ENCODE results near the gene TMEM117. TPM values are rescaled to one million over a fixed set of nuclear protein-coding genes. Genes with fewer than 3 reads are reported as not detected.
"Not testable (repeated sequence)": the region's sequence is repeated elsewhere in the genome, so short reads cannot be mapped to it uniquely, and the experiment has no call there.

Gene TMEM117
- total RNA-seq, 1 experiment from 2014 or later: 3.7 TPM

DNA sequence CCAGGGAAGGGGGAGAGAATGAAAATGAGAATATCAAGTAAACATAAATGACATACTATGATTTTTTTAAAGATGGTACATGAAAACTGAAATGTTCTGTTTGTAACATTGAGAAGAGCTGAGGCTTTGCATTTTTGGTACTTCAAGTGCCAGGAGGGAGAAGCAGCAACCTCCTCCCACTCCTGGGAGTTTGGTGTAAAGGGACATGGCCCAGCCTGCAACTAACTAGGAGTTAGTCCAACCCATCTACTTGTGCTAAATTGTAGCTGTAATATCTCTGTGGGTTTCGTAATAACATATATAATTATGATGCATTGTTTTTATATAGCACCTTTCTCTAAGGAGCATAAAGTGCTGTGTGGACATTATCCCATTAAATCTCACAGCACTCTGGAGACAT, 522.8 kb downstream of the TMEM117 start:
- no peak for DNase-seq (ENCODE audit: extremely low read depth, low read depth)

DNA sequence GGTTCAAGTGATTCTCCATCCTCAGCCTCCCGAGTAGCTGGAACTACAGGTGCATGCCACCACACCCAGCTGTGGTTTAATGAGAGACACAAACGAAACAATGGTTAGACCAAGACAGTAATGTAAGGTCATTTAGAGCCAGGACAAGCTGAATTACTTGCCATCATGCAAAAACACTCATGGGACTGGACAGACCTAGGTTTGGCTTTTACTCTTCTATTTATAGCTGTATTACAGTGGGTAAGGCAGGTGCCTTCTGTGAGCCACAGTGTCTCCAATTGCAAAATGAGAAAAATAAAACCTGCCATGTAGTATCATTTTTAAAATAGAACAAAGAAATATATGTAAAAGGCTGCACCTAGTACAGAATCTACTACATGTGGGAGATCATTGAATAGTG, 527.1 kb downstream of the TMEM117 start:
- DNase-seq (ENCODE audit: extremely low read depth, low read depth): no peak

DNA sequence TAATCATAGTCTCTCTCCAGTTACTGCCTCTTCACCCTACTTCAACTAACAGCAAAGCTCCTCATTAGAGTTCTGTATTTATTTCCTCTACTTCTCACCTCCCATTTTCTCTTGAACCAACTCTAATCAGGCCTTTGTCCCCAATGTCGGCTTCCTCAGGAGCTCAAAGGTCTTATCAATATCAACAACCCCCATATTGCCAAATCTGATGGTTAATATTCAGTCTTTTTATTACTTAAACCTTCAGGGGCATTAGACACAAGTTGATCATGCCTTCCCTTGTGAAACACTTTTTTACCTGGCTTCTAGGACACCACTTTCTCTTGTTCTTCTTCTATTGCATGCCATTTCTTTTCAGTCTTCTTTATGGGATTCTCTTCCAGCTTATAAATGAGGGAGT, 531.3 kb downstream of the TMEM117 start:
- no peak for DNase-seq (ENCODE audit: extremely low read depth, low read depth)

DNA sequence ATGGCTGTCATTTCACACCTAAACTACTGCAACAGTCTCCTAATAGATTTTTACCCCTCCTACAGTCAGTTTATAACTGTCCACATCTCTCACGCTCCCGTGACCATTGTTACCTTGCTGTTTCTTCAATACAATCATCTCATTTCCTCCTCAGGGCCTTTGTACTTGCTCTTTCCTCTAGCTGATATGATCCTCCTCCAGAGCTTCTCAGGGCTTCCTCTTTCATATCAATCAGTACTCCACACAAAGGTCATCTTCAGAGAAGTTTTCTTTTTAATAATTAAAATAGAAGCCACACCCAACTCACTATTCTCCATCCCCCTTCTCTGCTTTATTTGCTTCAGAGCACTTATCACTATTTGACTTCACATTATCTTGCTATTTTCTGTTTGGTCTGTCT, 532.0 kb downstream of the TMEM117 start:
- no peak for DNase-seq (ENCODE audit: extremely low read depth, low read depth)

DNA sequence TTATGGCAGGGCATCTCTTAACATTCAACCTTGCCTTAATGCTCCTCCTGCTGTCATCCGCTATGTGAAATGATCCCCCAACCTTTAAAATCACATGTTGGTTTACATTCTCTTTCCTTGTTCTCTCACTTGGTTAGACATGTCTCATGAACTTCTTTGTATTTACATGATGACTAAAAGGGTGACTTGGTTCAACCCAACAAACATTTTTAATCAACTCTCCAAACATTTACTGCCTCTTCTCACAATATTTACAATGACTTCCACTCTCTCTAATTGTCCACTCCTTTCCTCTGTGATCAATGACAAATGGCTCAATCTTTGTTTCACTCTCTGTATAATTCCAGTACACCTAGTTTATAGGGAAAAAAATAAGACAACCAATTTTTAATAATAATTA, 534.1 kb downstream of the TMEM117 start:
- no peak for DNase-seq (ENCODE audit: extremely low read depth, low read depth)

DNA sequence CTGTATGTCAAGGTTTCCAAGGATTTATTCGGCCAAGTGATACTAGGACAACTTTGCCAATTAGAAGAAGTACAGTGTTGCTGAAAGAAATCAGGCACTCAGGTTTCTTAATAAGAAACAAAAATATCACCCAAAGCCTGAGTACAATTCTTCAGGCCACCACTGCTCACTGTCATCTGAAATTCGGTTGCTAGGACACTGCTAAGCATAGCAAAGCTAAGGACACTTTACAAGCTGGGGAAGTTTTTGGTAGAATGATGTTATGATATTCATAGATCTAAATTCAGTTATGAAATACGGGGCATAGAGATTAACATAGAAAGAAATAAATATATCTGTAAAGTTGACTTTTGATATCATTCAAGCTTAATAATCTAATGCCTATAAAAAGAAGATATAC, 535.1 kb downstream of the TMEM117 start:
- no peak for DNase-seq (ENCODE audit: extremely low read depth, low read depth)

DNA sequence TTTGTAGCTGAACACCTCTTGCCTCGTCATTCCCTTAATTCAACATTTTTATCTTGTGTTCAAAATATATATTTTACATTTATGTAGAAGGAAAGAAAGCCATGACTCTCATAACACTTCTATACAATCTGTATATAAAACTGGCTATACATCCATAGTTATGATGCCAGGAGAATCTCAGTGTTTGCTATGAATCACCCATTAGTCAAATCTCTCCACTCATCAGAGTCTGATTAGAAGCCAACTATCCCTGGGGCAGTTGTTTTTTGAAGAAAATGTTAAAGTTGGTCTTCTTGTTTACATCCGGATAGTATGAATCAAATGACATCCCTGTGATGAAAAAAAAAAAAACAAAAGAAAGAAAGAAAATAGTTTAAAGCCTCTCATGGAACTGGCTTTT, 536.4 kb downstream of the TMEM117 start:
- no peak for DNase-seq (ENCODE audit: extremely low read depth, low read depth)

DNA sequence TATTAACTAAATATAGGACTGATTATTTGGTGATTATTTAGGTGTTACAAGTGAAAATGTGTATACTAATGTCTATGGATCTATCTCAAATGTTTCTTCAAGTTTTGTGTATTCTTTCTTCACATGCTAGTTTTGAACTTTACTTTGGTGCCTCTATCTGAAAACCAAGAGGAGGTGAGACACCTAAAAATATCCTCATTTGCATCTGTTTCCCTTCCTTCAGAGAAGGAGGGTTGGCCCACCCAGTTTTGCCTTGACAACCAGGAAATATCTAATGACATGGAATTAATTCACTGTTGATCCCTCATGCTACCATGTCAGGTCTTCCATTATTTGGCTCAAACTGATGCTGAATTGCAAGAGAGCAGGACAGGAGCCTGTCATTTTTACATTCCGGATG, 539.8 kb downstream of the TMEM117 start:
- no peak for DNase-seq (ENCODE audit: extremely low read depth, low read depth)

DNA sequence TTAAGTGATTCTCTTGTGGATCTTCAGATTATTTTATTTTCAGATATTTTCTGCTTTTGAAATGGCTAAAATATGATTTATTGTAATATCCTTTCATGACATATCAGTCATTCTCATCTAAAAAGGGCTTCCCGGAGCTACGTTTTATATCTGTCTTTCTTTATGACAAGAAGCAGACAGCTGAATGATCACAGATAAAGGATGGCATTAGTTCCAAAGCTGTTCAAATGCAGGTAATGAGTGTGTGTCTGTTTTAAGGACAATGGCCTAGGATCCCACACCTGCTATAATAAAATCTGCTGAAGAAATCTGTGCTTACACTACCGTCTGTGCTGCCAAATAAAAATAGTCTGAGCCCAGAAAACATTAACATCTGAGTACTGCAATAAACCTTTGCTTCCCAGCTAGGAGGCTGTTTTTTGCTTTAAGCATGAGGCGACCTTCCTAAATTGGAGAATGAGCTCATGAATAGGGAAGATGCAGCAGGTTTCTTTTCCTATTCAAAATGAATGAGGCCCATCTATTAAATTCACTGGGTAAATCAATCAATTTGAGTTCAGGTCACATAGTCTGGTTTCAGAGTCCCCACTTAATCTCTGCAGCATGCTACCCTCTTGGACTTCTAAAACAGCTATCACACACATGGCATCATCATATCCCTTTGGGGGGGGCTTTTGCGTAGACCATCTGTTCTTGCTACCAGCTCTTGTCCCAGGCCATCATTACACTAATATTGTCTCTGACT, 541.7 kb downstream of the TMEM117 start:
- DNase-seq (ENCODE audit: extremely low read depth, low read depth): no peak

DNA sequence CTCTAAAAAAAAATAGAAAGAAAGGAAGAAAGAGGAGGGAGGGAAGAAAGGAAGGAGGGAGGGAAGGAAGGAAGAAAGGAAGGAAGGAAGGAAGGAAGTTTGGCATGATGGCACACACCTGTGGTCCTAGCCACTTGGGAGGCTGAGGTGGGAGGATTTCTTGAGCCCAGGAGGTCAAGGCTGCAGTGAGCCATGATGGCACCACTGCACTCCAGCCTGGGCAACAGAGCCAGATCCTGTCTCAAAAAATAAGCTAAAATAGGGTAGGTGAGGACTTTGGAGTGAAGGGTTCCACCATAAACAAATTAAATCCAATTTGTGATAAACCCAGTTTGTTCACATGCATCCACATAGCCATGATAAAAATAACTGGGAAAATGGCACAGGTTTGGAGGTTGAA, 543.2 kb downstream of the TMEM117 start:
- DNase-seq (ENCODE audit: extremely low read depth, low read depth): not testable (repeated sequence)

DNA sequence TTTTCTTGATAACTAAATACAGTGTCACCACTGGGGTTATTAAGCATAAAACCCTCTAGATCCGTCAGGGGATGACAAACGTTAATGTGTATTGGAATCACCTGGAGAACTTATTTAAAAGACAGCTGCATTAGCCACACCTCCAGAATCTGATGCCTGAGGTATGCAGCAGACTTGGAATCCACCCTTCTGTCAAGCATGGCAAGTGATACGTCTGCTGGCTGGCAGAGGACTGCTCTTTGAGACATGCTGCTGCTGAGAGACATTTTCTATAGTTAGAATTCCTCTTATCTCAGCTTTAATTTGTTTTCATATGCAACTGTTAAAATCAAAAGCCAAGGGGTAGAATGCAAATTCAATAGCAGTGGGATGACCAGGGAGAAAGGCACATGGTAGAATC, 544.0 kb downstream of the TMEM117 start:
- no peak for DNase-seq (ENCODE audit: extremely low read depth, low read depth)

DNA sequence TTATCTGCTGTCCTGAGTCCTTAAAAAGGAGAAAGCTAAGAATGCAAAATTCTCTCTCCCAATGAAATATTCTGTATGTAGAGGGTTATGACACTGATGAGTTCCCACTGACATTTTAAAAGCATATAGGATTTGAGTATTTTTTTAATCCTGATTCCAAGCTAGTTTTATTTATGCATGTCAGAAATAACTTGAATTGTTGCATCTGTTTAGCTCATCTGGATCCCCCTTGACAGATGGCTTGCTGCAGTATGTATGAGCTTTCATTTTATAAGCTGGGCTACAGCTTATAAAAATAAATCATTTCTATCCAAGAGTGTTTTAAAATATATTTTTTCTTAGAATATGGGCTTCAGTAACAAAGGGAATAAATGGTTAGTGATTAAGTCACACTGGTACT, 545.0 kb downstream of the TMEM117 start:
- DNase-seq (ENCODE audit: extremely low read depth, low read depth): no peak

DNA sequence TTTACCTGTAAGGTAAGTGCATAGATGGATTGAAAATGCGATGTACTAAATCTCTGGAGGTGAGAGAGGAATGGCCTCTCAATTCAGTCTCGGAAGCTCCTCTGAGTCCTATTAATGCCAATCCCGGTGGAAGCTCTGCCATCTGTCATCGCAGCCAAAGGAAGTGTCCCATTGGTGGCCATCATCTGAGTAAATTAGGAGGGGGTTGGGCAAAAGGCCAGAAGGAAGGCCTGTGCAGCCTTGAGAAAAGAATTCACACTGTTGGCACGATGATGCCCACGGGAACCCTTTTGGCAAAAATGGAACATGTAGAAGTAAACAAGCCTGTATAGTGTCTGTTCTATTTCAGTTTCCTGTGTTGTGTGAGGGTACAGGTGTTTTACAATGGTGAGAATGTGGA, 545.5 kb downstream of the TMEM117 start:
- DNase-seq (ENCODE audit: extremely low read depth, low read depth): no peak

DNA sequence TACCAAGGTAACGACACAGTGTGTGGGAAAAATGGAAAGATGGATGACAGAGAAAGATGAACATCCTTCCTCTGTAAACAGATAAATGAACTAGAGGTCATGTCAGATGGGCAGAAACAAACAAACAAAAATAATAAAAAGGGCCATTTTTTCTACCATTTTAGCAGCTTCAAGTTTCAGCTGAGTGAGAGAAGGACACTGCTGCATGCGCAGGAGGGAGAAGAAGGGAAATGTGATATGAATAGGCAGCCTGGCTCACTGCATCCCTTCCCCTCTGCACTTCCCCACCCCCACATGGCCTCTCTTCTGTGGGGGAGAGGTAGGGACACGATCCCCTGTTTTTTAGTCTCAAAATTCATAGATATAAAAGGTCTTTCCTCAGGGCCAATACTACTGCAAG, 548.3 kb downstream of the TMEM117 start:
- no peak for DNase-seq (ENCODE audit: extremely low read depth, low read depth)

DNA sequence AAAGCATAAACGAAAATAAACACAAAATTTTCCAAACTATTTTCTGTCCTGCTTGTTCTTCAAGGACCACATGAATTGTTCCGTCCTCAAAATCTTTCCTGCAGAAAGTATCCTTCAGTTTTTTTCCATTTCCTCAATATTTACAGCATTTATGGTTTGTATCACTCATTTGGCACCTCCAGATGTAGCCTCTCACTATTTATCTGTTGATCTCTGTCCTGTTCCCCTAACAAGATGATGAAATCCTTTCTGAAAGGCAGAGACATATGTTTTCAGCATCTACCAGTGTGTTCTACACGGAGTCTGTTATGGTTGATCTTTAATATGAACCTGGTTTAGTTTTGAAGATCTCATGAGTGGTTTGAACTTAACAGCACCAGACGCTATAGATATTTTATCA, 550.1 kb downstream of the TMEM117 start:
- no peak for DNase-seq (ENCODE audit: extremely low read depth, low read depth)

DNA sequence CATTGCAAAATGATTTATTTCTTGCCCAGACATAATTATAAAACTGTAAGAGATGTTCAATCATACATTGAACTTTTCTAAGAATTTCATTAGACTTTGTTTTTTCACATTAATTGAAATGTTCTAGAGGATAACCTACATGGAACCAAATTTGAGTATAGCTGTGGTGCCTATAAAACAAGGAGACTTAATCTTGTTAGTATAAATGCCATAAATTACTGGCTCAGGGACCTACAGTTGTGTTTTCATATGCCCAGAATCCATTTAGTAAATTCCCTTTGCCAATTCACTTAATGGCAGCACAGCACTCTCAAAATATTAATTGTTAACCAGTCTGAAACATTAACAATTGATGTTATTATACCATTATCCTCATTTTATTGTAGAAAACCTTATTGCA, 551.7 kb downstream of the TMEM117 start:
- no peak for DNase-seq (ENCODE audit: extremely low read depth, low read depth)

DNA sequence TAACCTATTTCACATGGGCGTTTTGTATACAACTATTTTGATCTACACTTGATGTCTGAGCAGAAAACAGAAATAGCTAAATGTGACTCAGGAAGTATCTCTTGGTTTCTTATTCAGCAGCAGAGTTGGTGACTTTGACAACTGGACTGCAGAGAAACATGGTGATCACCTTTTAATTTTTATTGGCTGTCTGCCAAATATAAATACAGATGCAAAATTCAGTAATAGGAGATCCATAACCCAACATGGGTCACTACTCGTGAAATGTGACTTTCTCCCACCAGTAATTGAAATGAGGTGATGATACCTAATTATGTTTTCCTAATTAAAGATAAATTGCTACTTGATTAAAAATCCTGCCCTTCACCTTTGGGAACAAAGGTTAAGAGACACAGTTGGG, 553.2 kb downstream of the TMEM117 start:
- no peak for DNase-seq (ENCODE audit: extremely low read depth, low read depth)

DNA sequence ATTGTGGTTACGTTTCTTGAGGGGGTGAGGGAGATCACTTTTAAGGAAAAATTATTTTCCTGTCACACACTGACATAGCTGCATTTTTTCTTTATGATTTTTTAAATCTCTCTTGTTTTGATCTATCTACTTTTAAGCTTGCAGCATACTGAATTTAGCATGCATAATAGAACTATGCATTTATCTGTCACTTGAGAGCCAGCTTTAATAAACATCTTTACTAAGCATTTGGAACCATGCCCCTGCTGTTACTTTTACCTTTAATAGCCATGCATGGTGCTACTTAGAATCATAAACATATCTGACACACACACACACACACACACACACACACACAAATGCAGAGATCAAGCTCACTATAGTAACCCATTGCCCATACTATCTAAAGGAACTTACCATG, 554.0 kb downstream of the TMEM117 start:
- no peak for DNase-seq (ENCODE audit: extremely low read depth, low read depth)

DNA sequence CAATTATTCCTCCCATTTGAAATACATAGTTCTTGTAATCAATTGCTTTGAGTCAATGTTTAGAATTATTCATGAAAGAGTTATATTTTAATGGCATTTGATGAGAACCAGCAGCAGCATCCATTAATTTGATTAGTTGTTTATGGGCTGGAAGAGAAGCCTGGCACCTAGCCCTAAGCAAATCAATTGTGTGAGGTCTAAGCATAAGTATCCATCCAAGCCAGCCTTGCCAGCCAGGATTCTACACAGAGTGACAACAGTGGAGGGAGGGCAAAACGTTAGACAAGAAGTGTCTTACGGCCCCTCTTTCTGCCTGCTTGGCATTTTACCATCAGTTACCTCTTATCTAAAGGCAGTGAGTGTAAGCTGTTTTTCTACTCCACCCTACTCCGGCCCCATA, 561.8 kb downstream of the TMEM117 start:
- no peak for DNase-seq (ENCODE audit: extremely low read depth, low read depth)

DNA sequence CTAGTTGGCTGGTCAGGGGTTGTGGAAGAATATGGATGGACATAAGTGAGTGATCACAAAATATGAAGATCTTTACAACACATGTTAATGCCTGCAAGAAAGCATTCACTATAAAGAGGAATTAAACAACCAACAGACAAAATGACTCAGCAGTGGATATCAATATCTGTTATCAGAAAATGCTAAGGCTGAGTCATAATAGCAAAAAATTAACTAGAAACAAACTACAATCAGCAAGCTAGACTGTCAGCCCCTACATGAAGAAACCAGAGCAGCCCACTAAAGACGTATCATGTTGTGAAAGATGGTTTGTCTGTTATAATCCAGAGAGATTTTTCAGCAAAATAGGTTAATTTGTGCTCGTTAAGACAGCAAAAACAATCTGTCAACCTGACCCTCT, 567.3 kb downstream of the TMEM117 start:
- no peak for DNase-seq (ENCODE audit: extremely low read depth, low read depth)

DNA sequence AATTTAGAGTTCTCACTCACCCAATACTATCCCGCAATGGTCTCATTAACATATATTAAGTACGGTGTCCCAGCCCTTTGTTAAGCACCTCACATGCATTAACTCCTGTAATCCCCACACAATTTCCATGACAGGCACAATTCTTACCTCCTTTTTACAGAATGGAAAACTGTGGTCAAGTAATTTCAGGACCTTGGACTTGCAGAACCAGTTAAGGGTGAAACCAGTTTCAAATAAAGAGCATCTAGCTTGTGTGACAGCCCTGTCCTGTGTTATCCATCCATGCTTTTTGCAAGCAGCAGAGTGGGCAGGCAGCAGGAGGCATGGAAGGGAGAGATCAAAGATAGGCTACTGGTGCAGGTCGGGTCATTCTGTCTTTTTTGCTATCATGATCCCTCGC, 569.4 kb downstream of the TMEM117 start:
- no peak for DNase-seq (ENCODE audit: extremely low read depth, low read depth)

DNA sequence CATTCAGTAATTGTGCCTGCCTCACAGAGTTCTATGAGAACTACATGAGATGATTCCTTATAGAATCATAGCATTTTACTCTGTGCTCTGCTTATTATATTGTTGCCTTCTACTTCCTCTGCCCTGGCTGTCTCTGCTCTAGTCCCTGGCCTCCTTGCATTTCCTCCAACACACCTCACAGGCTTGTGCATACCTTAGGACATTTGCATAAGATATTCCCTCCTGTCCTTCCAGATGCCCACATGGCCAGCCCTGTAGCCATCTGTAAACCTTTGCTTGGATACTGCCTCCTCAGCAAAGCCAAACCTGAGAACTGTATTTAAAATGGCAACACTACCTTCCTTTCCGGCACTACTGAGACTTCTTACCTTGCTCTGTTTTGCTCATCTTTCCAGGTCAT, 586.7 kb downstream of the TMEM117 start:
- no peak for DNase-seq (ENCODE audit: extremely low read depth, low read depth)

DNA sequence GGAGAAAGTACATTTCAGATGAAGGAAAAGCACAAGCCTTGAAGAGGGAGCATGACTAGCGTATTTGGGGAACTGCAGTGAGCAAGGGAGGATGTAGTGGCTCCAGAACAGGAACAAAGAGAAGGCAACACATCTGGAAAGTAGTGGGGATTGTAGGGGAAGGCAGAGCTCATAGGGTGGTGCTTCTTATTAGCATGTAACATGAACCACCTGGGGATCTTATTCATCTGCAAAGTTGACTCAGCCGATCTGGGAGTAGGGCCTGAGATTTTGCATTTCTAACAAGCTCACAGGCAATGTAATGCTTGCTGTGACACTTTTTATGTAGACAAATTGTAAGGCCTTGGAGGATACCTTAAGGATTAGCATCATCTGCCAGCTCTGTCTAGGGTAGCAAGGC, 592.9 kb downstream of the TMEM117 start:
- no peak for DNase-seq (ENCODE audit: extremely low read depth, low read depth)
